Panc1 (cell line): Measurements from ENCODE around the gene PRRT4. TPM values are rescaled to one million over a fixed set of nuclear protein-coding genes. Genes with fewer than 3 reads are reported as not detected.

Experiments
- ATAC-seq: fragments of 200-7000 bp; cut with Tn5 transposase; 2 replicates; pipeline ENCODE4 v1.9.1; 2020; ENCODE audit warnings: mild to moderate bottlenecking, moderate library complexity
- BruUV-seq: library from RNA; stranded (reverse); fragments of 400-500 nt; replicated peaks from 2 replicates; lab custom pipeline; 2021; lab: Mats Ljungman, UMichigan
- CTCF ChIA-PET: fragments of 300-600 bp; sonication (Branson Sonifier 250); formaldehyde crosslinking; loops from one replicate; lab custom pipeline; 2022; ENCODE audit warnings: antibody characterized with exemption; lab: Charles Lee
- POLR2A ChIA-PET: fragments of 300-600 bp; sonication (Branson Sonifier 250); formaldehyde crosslinking; loops from one replicate; lab custom pipeline; 2022; ENCODE audit warnings: antibody characterized with exemption; lab: Charles Lee
- DNase-seq: peaks from one replicate; pipeline ENCODE4 v3.0.0-alpha.2; 2010; ENCODE audit warnings: low read depth, low spot score
- H3K27ac ChIP-seq: 2 replicates; pipeline ENCODE4 v1.5.1; 2011; ENCODE audit warnings: mild to moderate bottlenecking, low read length, inconsistent platforms
- H3K27me3 ChIP-seq: fragments of 200-500 bp; sonication (Bioruptor generic); 2 replicates; pipeline ENCODE4 v1.6.0; 2014; ENCODE audit warnings: low read length, inconsistent platforms; ENCODE audit not compliant: control insufficient read depth, insufficient read depth
- H3K36me3 ChIP-seq: fragments of 200-500 bp; sonication (Bioruptor generic); 2 replicates; pipeline ENCODE4 v1.5.1; 2014; ENCODE audit warnings: inconsistent platforms, mild to moderate bottlenecking, low read length, moderate library complexity; ENCODE audit not compliant: control insufficient read depth, insufficient read depth
- H3K4me1 ChIP-seq: 2 replicates; pipeline ENCODE4 v1.5.1; 2011; ENCODE audit warnings: inconsistent platforms, mild to moderate bottlenecking, low read length, moderate library complexity; ENCODE audit not compliant: control insufficient read depth, insufficient read depth
- H3K4me3 ChIP-seq, 2 experiments: 2 replicates each; pipeline ENCODE4 v1.5.1; 2011 to 2012; ENCODE audit warnings: low read depth in 2 of 2, low read length in 2 of 2, mild to moderate bottlenecking in 2 of 2, inconsistent platforms in 1 of 2, moderate library complexity in 1 of 2
- H3K9me3 ChIP-seq: fragments of 200-500 bp; sonication (Bioruptor generic); 2 replicates; pipeline ENCODE4 v1.5.1; 2014; ENCODE audit warnings: low read depth, mild to moderate bottlenecking, inconsistent platforms, low read length, moderate library complexity; ENCODE audit not compliant: control insufficient read depth, insufficient read depth
- POLR2AphosphoS5 ChIP-seq: IDR thresholded peaks from 2 replicates; pipeline ENCODE4 v1.6.1; 2012; ENCODE audit warnings: mild to moderate bottlenecking, low read depth, low read length, moderate library complexity
- SIN3A ChIP-seq: IDR thresholded peaks from 2 replicates; pipeline ENCODE4 v1.6.1; 2012; ENCODE audit warnings: low read depth, mild to moderate bottlenecking, low read length, moderate library complexity, borderline replicate concordance; ENCODE audit not compliant: insufficient read depth
- TCF7L2 ChIP-seq: IDR thresholded peaks from 2 replicates; pipeline ENCODE4 v1.6.1; 2011; ENCODE audit warnings: mild to moderate bottlenecking, low read depth, low read length, inconsistent platforms
- in situ Hi-C: cut with HindIII; loops from 2 replicates; pipeline ENCODE4 v1.10.0; 2016; ENCODE audit warnings: low sequenced_read_pairs, low pct_unique_long_range_greater_than_20kb
- intact Hi-C: fragments of 100-400 bp; cut with micrococcal nuclease; formaldehyde crosslinking; loops from one replicate; pipeline ENCODE4 v1.10.0; 2022; ENCODE audit not compliant: unreplicated experiment
- total RNA-seq: library from RNA; stranded (reverse); gene quantifications from one replicate; pipeline ENCODE4 v1.2.1, GENCODE V29; 2021; ENCODE audit not compliant: unreplicated experiment
- TF ChIP-seq, protein P1 (sequence below): fragments of 450-650 bp; IDR thresholded peaks from 2 replicates; pipeline ENCODE4 v1.5.1; 2017; ENCODE audit warnings: mild to moderate bottlenecking
- TF ChIP-seq, protein P2 (sequence below), 2 experiments: IDR thresholded peaks; 2 replicates each; pipeline ENCODE4 v1.6.1; 2011 to 2012; ENCODE audit warnings: low read depth in 2 of 2, control low read depth in 1 of 2, low read length in 1 of 2, mild to moderate bottlenecking in 1 of 2, moderate library complexity in 1 of 2; ENCODE audit not compliant: insufficient read depth in 1 of 2

PRRT4 gene
- total RNA-seq, 1 experiment from 2014 or later: 0.77 TPM

- TF ChIP-seq, protein P1, sequence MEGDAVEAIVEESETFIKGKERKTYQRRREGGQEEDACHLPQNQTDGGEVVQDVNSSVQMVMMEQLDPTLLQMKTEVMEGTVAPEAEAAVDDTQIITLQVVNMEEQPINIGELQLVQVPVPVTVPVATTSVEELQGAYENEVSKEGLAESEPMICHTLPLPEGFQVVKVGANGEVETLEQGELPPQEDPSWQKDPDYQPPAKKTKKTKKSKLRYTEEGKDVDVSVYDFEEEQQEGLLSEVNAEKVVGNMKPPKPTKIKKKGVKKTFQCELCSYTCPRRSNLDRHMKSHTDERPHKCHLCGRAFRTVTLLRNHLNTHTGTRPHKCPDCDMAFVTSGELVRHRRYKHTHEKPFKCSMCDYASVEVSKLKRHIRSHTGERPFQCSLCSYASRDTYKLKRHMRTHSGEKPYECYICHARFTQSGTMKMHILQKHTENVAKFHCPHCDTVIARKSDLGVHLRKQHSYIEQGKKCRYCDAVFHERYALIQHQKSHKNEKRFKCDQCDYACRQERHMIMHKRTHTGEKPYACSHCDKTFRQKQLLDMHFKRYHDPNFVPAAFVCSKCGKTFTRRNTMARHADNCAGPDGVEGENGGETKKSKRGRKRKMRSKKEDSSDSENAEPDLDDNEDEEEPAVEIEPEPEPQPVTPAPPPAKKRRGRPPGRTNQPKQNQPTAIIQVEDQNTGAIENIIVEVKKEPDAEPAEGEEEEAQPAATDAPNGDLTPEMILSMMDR: no peak
- TF ChIP-seq POLR2AphosphoS5 (no peak), TCF7L2 (no peak), SIN3A (no peak)
- TF ChIP-seq, protein P2, sequence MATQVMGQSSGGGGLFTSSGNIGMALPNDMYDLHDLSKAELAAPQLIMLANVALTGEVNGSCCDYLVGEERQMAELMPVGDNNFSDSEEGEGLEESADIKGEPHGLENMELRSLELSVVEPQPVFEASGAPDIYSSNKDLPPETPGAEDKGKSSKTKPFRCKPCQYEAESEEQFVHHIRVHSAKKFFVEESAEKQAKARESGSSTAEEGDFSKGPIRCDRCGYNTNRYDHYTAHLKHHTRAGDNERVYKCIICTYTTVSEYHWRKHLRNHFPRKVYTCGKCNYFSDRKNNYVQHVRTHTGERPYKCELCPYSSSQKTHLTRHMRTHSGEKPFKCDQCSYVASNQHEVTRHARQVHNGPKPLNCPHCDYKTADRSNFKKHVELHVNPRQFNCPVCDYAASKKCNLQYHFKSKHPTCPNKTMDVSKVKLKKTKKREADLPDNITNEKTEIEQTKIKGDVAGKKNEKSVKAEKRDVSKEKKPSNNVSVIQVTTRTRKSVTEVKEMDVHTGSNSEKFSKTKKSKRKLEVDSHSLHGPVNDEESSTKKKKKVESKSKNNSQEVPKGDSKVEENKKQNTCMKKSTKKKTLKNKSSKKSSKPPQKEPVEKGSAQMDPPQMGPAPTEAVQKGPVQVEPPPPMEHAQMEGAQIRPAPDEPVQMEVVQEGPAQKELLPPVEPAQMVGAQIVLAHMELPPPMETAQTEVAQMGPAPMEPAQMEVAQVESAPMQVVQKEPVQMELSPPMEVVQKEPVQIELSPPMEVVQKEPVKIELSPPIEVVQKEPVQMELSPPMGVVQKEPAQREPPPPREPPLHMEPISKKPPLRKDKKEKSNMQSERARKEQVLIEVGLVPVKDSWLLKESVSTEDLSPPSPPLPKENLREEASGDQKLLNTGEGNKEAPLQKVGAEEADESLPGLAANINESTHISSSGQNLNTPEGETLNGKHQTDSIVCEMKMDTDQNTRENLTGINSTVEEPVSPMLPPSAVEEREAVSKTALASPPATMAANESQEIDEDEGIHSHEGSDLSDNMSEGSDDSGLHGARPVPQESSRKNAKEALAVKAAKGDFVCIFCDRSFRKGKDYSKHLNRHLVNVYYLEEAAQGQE (IDR thresholded peaks at IDR 0.05; ENCODE audit: insufficient read depth in 1 of 2, low read depth in 2 of 2, low read length in 1 of 2): no peak
- Histone ChIP-seq H3K9me3 (no peaks in the 10 kb centered on the region), H3K4me1 (no peaks in the 10 kb centered on the region; the same call in 1 of the 2 replicates), H3K27ac (no peak overlapping the region), H3K4me3 (no peak overlapping the region), H3K36me3 (no peaks in the 10 kb centered on the region), H3K27me3 (no peaks in the 10 kb centered on the region)
- POLR2A ChIA-PET: no interaction called here
- CTCF ChIA-PET: no interaction called here
- BruUV-seq: no TSS peak
- intact Hi-C loops (no loop called here), in situ Hi-C loops (no loop called here)
- ATAC-seq (no peak), DNase-seq (no peak)
Measured at GRCh38 chr7:128356546-128357216, 4.8 kb downstream of the PRRT4 start.

- Histone ChIP-seq H3K27me3 (no peaks in the 10 kb centered on the region), H3K4me3 (no peak overlapping the region), H3K27ac (no peak overlapping the region), H3K4me1 (no peaks in the 10 kb centered on the region; the same call in 1 of the 2 replicates), H3K9me3 (no peaks in the 10 kb centered on the region), H3K36me3 (no peaks in the 10 kb centered on the region)
- DNase-seq: no peak
- ChIA-PET CTCF (no interaction called here), POLR2A (no interaction called here)
- in situ Hi-C loops (no loop called here), intact Hi-C loops (no loop called here)
- BruUV-seq: no TSS peak
- no peak for ATAC-seq
- TF ChIP-seq, protein P2 (IDR thresholded peaks at IDR 0.05; ENCODE audit: insufficient read depth in 1 of 2, low read depth in 2 of 2, low read length in 1 of 2): no peak
- TF ChIP-seq SIN3A (no peak), POLR2AphosphoS5 (no peak), TCF7L2 (no peak)
- TF ChIP-seq, protein P1: no peak
Measured at GRCh38 chr7:128353610-128354009, 7.9 kb downstream of the PRRT4 start.
